Smooth muscle cell (in vitro differentiated cells): ENCODE data around the gene AGFG1. TPM values are rescaled to one million over a fixed set of nuclear protein-coding genes. Genes with fewer than 3 reads are reported as not detected.

Experiments used
- DNase-seq: peaks from one replicate; lab custom pipeline; 2025; ENCODE audit not compliant: unreplicated experiment; lab: John Stamatoyannopoulos, UW
- H2AFZ ChIP-seq: fragments of 200-600 bp; sonication (generic); 2 replicates; pipeline ENCODE4 v1.6.0; 2016; ENCODE audit warnings: antibody characterized with exemption, low read depth, mild to moderate bottlenecking
- H3F3A ChIP-seq: fragments of 200-600 bp; sonication (generic); 2 replicates; pipeline ENCODE4 v1.6.0; 2017; ENCODE audit warnings: antibody characterized with exemption, low read depth
- H3K27ac ChIP-seq: fragments of 200-600 bp; sonication (generic); 2 replicates; pipeline ENCODE4 v1.5.1; 2016; ENCODE audit warnings: low read depth, mild to moderate bottlenecking
- H3K27me3 ChIP-seq: fragments of 200-600 bp; sonication (generic); 2 replicates; pipeline ENCODE4 v1.6.1; 2016; ENCODE audit warnings: low read depth, mild to moderate bottlenecking
- H3K36me3 ChIP-seq: fragments of 200-600 bp; sonication (generic); 2 replicates; pipeline ENCODE4 v1.5.1; 2016; ENCODE audit warnings: low read depth
- H3K4me1 ChIP-seq: fragments of 200-600 bp; sonication (generic); 2 replicates; pipeline ENCODE4 v1.5.1; 2016; ENCODE audit warnings: low read depth
- H3K4me2 ChIP-seq: fragments of 200-600 bp; sonication (generic); 2 replicates; pipeline ENCODE4 v1.6.0; 2016; ENCODE audit warnings: mild to moderate bottlenecking
- H3K4me3 ChIP-seq: fragments of 200-600 bp; sonication (generic); 2 replicates; pipeline ENCODE4 v1.5.1; 2016; ENCODE audit warnings: mild to moderate bottlenecking
- H3K79me2 ChIP-seq: fragments of 200-600 bp; sonication (generic); 2 replicates; pipeline ENCODE4 v1.6.0; 2016; ENCODE audit warnings: low read depth, mild to moderate bottlenecking
- H3K9ac ChIP-seq: fragments of 200-600 bp; sonication (generic); 2 replicates; pipeline ENCODE4 v1.6.0; 2016; ENCODE audit warnings: low read depth
- H3K9me3 ChIP-seq: fragments of 200-600 bp; sonication (generic); replicated peaks from 2 replicates; pipeline ENCODE4 v1.5.1; 2016; ENCODE audit warnings: low read depth
- H4K20me1 ChIP-seq: fragments of 200-600 bp; sonication (generic); 2 replicates; pipeline ENCODE4 v1.6.0; 2016; ENCODE audit warnings: low read depth
- WGBS: methylation state at CpG from one replicate; pipeline ENCODE4 v1.1.7; 2016; ENCODE audit warnings: low lambda C conversion rate; 5-methylcytosine and 5-hydroxymethylcytosine counted together
- polyA plus RNA-seq: library from polyadenylated mRNA; unstranded; fragments of >200 nt; fragmentation: Nextera tagmentation; extraction: Ambion mirVana; gene quantifications from 2 replicates; pipeline ENCODE4 v1.2.1, GENCODE V29; 2016
- total RNA-seq: library from RNA; depleted of rRNA; stranded (reverse); fragments of >200 nt; gene quantifications from 2 replicates; pipeline ENCODE4 v1.2.3, GENCODE V29; 2014
- TF ChIP-seq, protein P1 (sequence below): fragments of 200-600 bp; sonication (generic); IDR thresholded peaks from 2 replicates; pipeline ENCODE4 v1.5.1; 2017; ENCODE audit warnings: borderline replicate concordance, mild to moderate bottlenecking, antibody characterized with exemption; ENCODE audit not compliant: insufficient read depth, poor library complexity, severe bottlenecking

AGFG1 gene
- total and polyA plus RNA-seq, 2 experiments from 2014 or later: 60.5 to 127 TPM

DNA sequence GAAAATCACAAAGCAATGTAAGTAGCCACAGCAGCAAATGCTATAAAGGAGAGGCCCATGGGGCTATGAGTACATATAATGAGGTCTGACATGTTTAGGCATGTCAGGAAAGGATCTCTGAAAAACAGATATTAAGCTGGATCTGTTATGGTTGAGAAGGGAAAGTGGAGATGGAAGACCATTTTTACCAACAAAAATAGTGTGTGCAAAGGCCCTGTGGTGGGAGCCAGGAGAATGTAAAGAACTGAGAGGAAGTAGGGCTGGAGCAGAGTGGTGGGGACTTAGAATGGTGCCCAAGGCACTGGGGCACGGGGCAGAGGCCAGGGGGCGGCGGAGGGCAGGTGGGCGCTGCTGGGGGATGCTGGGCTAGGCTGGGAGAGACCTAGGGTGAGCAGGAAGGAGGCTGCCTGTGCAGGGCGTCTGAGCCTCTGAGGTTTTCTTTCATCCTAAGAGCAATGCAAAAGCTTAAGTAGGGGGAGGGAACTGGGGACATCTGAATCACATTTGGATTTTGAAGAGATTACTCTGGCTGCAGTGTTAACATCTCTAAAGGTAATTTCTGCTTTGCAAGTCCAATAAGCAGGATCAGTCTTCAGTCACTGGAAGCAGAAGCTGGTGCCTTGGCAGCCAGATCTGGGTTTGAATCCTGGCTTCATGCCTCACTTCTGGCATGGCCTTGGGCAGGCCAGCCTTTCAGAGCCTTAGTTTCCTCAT is 4.9 kb upstream of the AGFG1 start:
- peak overlapping the region; percentile 62 for H3K4me2 ChIP-seq
- no peak for DNase-seq
- H3K9ac ChIP-seq: peak overlapping the region; percentile 57
- H3K4me1 ChIP-seq: peaks cover 10% of the 10 kb centered on the region
- H3K27me3 ChIP-seq: no peaks in the 10 kb centered on the region
- peak overlapping the region; percentile 96 for H3K27ac ChIP-seq
- no peak overlapping the region for H3K4me3 ChIP-seq
- no peaks in the 10 kb centered on the region for H4K20me1 ChIP-seq
- no peaks in the 10 kb centered on the region for H3K79me2 ChIP-seq
- WGBS: 73% methylated on average over 5 of the region's 5 CpGs
- no peak overlapping the region for H2AFZ ChIP-seq
- no peaks in the 10 kb centered on the region for H3K36me3 ChIP-seq
- no peaks in the 10 kb centered on the region for H3K9me3 ChIP-seq
- H3F3A ChIP-seq: peaks cover 14% of the 10 kb centered on the region
- TF ChIP-seq, protein P1, sequence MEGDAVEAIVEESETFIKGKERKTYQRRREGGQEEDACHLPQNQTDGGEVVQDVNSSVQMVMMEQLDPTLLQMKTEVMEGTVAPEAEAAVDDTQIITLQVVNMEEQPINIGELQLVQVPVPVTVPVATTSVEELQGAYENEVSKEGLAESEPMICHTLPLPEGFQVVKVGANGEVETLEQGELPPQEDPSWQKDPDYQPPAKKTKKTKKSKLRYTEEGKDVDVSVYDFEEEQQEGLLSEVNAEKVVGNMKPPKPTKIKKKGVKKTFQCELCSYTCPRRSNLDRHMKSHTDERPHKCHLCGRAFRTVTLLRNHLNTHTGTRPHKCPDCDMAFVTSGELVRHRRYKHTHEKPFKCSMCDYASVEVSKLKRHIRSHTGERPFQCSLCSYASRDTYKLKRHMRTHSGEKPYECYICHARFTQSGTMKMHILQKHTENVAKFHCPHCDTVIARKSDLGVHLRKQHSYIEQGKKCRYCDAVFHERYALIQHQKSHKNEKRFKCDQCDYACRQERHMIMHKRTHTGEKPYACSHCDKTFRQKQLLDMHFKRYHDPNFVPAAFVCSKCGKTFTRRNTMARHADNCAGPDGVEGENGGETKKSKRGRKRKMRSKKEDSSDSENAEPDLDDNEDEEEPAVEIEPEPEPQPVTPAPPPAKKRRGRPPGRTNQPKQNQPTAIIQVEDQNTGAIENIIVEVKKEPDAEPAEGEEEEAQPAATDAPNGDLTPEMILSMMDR: no peak

- Histone ChIP-seq H3K36me3 (no peaks in the 10 kb centered on the region), H3F3A (peaks cover 14% of the 10 kb centered on the region), H3K4me3 (peak overlapping the region; percentile 99), H3K27ac (no peak overlapping the region), H4K20me1 (peaks cover 40% of the 10 kb centered on the region), H3K4me1 (peaks cover 21% of the 10 kb centered on the region), H3K79me2 (peaks cover 42% of the 10 kb centered on the region), H3K9me3 (no peaks in the 10 kb centered on the region), H3K9ac (no peak overlapping the region), H3K27me3 (no peaks in the 10 kb centered on the region), H2AFZ (peak overlapping the region; percentile 44), H3K4me2 (peak overlapping the region; percentile 97)
- no peak for DNase-seq
- TF ChIP-seq, protein P1: no peak
- 93% methylated on average over 7 of the region's 7 CpGs for WGBS
These were observed 544 bp upstream of the AGFG1 start for GRCh38 chr2:227471412-227471811.

DNA sequence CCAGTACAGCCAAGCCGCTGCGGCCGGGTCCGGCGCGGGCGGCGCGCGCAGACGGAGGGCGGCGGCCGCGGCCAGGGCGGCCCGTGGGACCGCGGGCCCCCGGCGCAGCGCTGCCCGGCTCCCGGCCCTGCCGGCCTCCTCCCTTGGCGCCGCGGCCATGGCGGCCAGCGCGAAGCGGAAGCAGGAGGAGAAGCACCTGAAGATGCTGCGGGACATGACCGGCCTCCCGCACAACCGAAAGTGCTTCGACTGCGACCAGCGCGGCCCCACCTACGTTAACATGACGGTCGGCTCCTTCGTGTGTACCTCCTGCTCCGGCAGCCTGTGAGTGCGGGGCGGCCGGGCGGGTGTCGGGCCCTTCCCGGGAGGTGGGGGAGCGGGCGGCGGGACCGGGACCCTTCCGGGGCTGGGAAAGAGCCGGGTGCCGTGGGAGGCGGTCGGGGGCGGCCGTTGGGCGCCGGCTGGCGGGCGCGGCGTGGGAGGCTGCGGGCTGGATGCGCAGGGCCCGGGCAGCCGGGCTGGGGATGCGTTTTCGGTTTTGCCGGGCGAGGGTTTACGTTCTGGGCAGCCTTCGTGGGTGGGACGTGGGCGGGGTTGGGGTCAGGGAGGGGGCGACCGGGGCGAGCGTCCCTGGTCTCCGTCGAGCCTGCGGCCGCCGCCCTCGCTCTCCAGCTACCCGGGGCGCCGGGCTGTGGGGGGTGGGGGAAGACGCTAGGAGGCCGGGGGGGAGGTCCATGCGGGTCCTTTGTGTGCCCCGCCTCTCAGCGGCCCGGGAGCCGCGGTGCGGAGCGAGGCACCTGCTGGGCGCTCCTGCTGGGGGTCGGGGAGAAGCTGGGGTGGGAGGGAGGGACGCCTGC is 537 bp downstream of the AGFG1 start:
- H2AFZ ChIP-seq: no peak overlapping the region
- TF ChIP-seq, protein P1: no peak
- no peak for DNase-seq
- H3K9me3 ChIP-seq: no peaks in the 10 kb centered on the region
- H3K4me3 ChIP-seq: peak overlapping the region; percentile 99
- H3F3A ChIP-seq: peaks cover 3% of the 10 kb centered on the region
- H3K36me3 ChIP-seq: no peaks in the 10 kb centered on the region
- peak overlapping the region; percentile 97 for H3K4me2 ChIP-seq
- peaks cover 51% of the 10 kb centered on the region for H4K20me1 ChIP-seq
- under 1% methylated on average over 59 of the region's 106 CpGs for WGBS
- peak overlapping the region; percentile 97 for H3K9ac ChIP-seq
- H3K79me2 ChIP-seq: peaks cover 53% of the 10 kb centered on the region
- no peaks in the 10 kb centered on the region for H3K27me3 ChIP-seq
- peaks cover 15% of the 10 kb centered on the region for H3K4me1 ChIP-seq
- H3K27ac ChIP-seq: peak overlapping the region; percentile 89
